Mesenchymal stem cell (in vitro differentiated cells and primary cell): Measurements from ENCODE around the gene ARL17B.
"Not testable (repeated sequence)": the region's sequence is repeated elsewhere in the genome, so short reads cannot be mapped to it uniquely, and the experiment has no call there.

Source experiments
- DNase-seq: peaks from one replicate; pipeline ENCODE4 v3.0.0-alpha.2; 2013
- H2AFZ ChIP-seq: one replicate; pipeline ENCODE4 v1.6.1; 2013; ENCODE audit warnings: low read depth, mild to moderate bottlenecking, control low read depth, inconsistent platforms, low read length, moderate library complexity
- H2AK5ac ChIP-seq: 2 replicates; pipeline ENCODE4 v1.6.1; 2013; ENCODE audit warnings: low read length, moderate library complexity, mild to moderate bottlenecking, inconsistent platforms; ENCODE audit not compliant: severe bottlenecking
- H2BK120ac ChIP-seq: one replicate; pipeline ENCODE4 v1.6.1; 2013; ENCODE audit warnings: low read depth, mild to moderate bottlenecking, inconsistent platforms, low read length, moderate library complexity
- H2BK12ac ChIP-seq, 2 experiments: one replicate each; pipeline ENCODE4 v1.6.1; 2013; ENCODE audit warnings: inconsistent platforms in 2 of 2, low read length in 2 of 2, mild to moderate bottlenecking in 2 of 2, moderate library complexity in 2 of 2, control low read depth in 1 of 2
- H2BK15ac ChIP-seq: one replicate; pipeline ENCODE4 v1.6.1; 2013; ENCODE audit warnings: mild to moderate bottlenecking, low read depth, inconsistent platforms; ENCODE audit not compliant: poor library complexity, severe bottlenecking
- H2BK5ac ChIP-seq: 2 replicates; pipeline ENCODE4 v1.6.1; 2013; ENCODE audit warnings: low read depth, mild to moderate bottlenecking, low read length, control low read depth, inconsistent platforms; ENCODE audit not compliant: poor library complexity, severe bottlenecking
- H3K14ac ChIP-seq, 2 experiments: one replicate each; pipeline ENCODE4 v1.6.1; 2013; ENCODE audit warnings: inconsistent platforms in 2 of 2, low read length in 2 of 2, control low read depth in 1 of 2, mild to moderate bottlenecking in 1 of 2, moderate library complexity in 1 of 2
- H3K18ac ChIP-seq, 2 experiments: one replicate each; pipeline ENCODE4 v1.6.1; 2013; ENCODE audit warnings: inconsistent platforms in 2 of 2, low read length in 2 of 2, control low read depth in 1 of 2, low read depth in 1 of 2, mild to moderate bottlenecking in 1 of 2
- H3K23ac ChIP-seq, 2 experiments: one replicate each; pipeline ENCODE4 v1.6.1; 2013; ENCODE audit warnings: inconsistent platforms in 2 of 2, low read length in 2 of 2, mild to moderate bottlenecking in 2 of 2, moderate library complexity in 2 of 2, control low read depth in 1 of 2
- H3K27ac ChIP-seq: 2 replicates; pipeline ENCODE4 v1.5.1; 2013; ENCODE audit warnings: mild to moderate bottlenecking, moderate library complexity, low read length, control low read depth, inconsistent platforms; ENCODE audit not compliant: poor library complexity, severe bottlenecking
- H3K27me3 ChIP-seq, 2 experiments: 2 replicates each; pipeline versions ENCODE4 v1.6.1 to v1.7.0; 2013; ENCODE audit warnings: low read length in 2 of 2, mild to moderate bottlenecking in 2 of 2, moderate library complexity in 2 of 2, control low read depth in 1 of 2, inconsistent platforms in 1 of 2; ENCODE audit not compliant: control insufficient read depth in 1 of 2, insufficient read depth in 1 of 2
- H3K36me3 ChIP-seq, 2 experiments: 2 replicates each; pipeline versions ENCODE4 v1.6.1 to v1.7.0; 2013; ENCODE audit warnings: low read length in 2 of 2, control low read depth in 1 of 2, inconsistent platforms in 1 of 2, low read depth in 1 of 2, mild to moderate bottlenecking in 1 of 2; ENCODE audit not compliant: insufficient read depth in 2 of 2, control insufficient read depth in 1 of 2
- H3K4ac ChIP-seq, 2 experiments: one replicate each; pipeline ENCODE4 v1.6.1; 2013; ENCODE audit warnings: inconsistent platforms in 2 of 2, low read length in 2 of 2, mild to moderate bottlenecking in 2 of 2, moderate library complexity in 2 of 2, control low read depth in 1 of 2, low read depth in 1 of 2
- H3K4me1 ChIP-seq: 2 replicates; pipeline ENCODE4 v1.6.1; 2013; ENCODE audit warnings: low read depth, low read length, control low read depth; ENCODE audit not compliant: control insufficient read depth, insufficient read depth
- H3K4me2 ChIP-seq: 2 replicates; pipeline ENCODE4 v1.6.1; 2013; ENCODE audit warnings: low read length, mild to moderate bottlenecking, inconsistent platforms; ENCODE audit not compliant: poor library complexity, severe bottlenecking
- H3K4me3 ChIP-seq, 2 experiments: 2 replicates each; pipeline versions ENCODE4 v1.5.1 to v1.7.0; 2013; ENCODE audit warnings: low read length in 2 of 2, mild to moderate bottlenecking in 2 of 2, control low read depth in 1 of 2, low read depth in 1 of 2; ENCODE audit not compliant: insufficient read depth in 1 of 2
- H3K79me1 ChIP-seq: replicated peaks from 2 replicates; pipeline ENCODE4 v1.6.1; 2013; ENCODE audit warnings: mild to moderate bottlenecking, control low read depth, low read length, inconsistent platforms; ENCODE audit not compliant: poor library complexity, severe bottlenecking
- H3K9ac ChIP-seq: 2 replicates; pipeline ENCODE4 v1.7.0; 2013; ENCODE audit warnings: mild to moderate bottlenecking, low read length, moderate library complexity
- H3K9me3 ChIP-seq: 2 replicates; pipeline ENCODE4 v1.7.0; 2013; ENCODE audit warnings: mild to moderate bottlenecking, low read length; ENCODE audit not compliant: control insufficient read depth
- H4K8ac ChIP-seq: one replicate; pipeline ENCODE4 v1.6.1; 2013; ENCODE audit warnings: inconsistent platforms, mild to moderate bottlenecking, low read length, moderate library complexity
- H4K91ac ChIP-seq: one replicate; pipeline ENCODE4 v1.6.1; 2013; ENCODE audit warnings: mild to moderate bottlenecking, low read length, inconsistent platforms
- WGBS: methylation state at CpG from one replicate; pipeline ENCODE4 v1.1.7; 2013; ENCODE audit warnings: mixed read lengths; 5-methylcytosine and 5-hydroxymethylcytosine counted together

The ARL17B gene

DNA sequence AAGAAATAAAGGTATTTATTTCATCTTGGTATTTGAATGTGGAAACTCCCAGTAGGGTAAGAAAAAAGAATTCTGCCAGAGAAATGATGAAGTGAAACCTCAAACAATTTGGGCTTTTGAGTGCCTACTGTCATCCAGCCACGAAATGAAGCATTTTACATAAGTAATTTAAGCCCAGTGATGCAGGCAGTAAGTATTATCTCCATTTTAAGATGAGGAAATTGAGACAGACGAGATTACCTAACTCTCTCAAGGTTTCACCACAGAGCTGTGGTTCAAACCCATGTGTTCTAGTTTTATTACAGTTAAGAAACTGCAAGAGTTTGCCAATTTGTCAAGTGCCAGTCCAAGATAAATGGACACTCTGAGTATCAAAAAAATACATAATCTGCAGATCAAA is 13.2 kb downstream of the ARL17B start:
- H2AFZ ChIP-seq, H2BK15ac ChIP-seq, H3K4me3 ChIP-seq, H3K79me1 ChIP-seq, H3K14ac ChIP-seq, H3K18ac ChIP-seq, H3K4me1 ChIP-seq, H3K4ac ChIP-seq, H2BK12ac ChIP-seq, H3K36me3 ChIP-seq, H3K23ac ChIP-seq, H3K9ac ChIP-seq, H4K8ac ChIP-seq, H4K91ac ChIP-seq, H3K27me3 ChIP-seq, H3K4me2 ChIP-seq, H2AK5ac ChIP-seq, DNase-seq, H3K9me3 ChIP-seq, H2BK5ac ChIP-seq, H2BK120ac ChIP-seq, H3K27ac ChIP-seq: not testable (repeated sequence)
- WGBS, result no CpG with 5 or more reads among the region's 2 CpGs

DNA sequence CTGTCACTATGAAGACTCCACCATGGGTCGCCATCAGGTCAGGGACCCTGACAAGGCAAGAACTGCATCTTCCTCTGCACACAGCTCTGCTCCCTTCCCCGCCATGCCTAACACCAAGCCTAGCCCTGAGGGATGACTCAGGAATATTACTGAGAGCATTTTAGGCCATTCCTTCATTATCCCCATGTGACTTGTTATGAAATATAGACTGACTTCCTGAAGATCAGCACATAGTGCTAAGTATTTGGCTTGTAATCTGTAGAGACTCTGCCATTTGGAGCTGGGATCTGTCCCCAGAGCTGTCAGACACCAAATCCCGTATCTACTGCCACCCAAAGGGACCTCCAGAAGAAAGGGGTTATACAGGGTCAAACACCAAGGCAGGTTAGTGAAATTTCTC is 19.4 kb downstream of the ARL17B start:
- H2AFZ ChIP-seq, H2BK12ac ChIP-seq: not testable (repeated sequence)
- whole genome bisulfite sequencing, result no CpG with 5 or more reads among the region's 3 CpGs

DNA sequence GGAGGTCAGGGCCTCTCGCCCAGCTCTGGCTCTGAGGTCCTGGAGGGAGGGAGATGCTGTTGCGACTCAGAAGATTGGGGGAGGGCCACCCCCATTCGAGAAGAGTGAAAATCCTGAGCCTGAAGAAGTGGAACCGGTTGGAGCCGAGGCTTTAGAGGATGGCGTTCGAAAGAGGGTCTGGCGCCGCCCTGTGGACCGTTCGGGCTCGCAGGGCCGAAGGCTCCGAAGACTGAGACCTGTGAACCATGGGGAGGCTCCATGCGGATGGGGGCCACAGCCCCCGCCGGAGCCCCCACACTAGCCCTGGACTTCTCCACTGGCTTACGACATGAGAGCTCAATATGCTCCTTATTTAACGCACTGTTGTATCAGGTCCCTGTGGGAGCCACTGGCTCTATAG is 20.3 kb downstream of the ARL17B start:
- DNase-seq, H4K91ac ChIP-seq, H3K27me3 ChIP-seq, H3K36me3 ChIP-seq, H3K4me2 ChIP-seq, H2BK5ac ChIP-seq, H3K23ac ChIP-seq, H3K4me3 ChIP-seq, H3K14ac ChIP-seq, H3K9me3 ChIP-seq, H3K27ac ChIP-seq, H2BK120ac ChIP-seq, H3K4me1 ChIP-seq, H3K18ac ChIP-seq, H3K79me1 ChIP-seq, H2BK12ac ChIP-seq, H3K4ac ChIP-seq, H4K8ac ChIP-seq, H2AFZ ChIP-seq, H3K9ac ChIP-seq, H2BK15ac ChIP-seq, H2AK5ac ChIP-seq: not testable (repeated sequence)
- no CpG with 5 or more reads among the region's 19 CpGs for WGBS

More for the DNA sequence above, 19.4 kb downstream of the ARL17B start:
- not testable (repeated sequence) for H3K4ac ChIP-seq, H2BK5ac ChIP-seq, H3K14ac ChIP-seq, H3K9ac ChIP-seq, H3K79me1 ChIP-seq, H4K91ac ChIP-seq, H4K8ac ChIP-seq, H3K36me3 ChIP-seq, H3K9me3 ChIP-seq, H3K27ac ChIP-seq, H2BK15ac ChIP-seq, H2BK120ac ChIP-seq, H3K18ac ChIP-seq, H3K27me3 ChIP-seq, DNase-seq, H3K4me2 ChIP-seq, H2AK5ac ChIP-seq, H3K4me1 ChIP-seq, H3K23ac ChIP-seq, H3K4me3 ChIP-seq

DNA sequence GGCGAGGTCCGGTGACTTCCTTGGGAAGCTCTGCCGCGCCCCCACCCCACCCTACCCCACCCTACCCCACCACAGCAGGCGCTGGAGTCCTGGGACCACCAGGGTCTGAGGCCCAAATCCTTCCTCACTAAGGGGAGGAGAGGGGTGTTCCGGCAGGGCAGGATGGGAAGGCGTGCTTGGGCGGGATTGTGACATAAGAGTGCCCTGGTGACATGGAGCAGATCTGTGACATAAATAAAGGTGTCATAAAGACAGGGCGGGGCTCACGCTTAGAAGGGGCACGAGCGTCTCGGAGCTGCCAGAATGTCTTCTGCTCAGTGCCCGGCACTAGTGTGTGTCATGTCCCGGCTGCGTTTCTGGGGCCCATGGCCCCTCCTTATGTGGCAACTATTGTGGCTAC is 66.7 kb downstream of the ARL17B start, which contains the start of gene LRRC37A:
Gene LRRC37A (plus strand): TSS at position 301 of the 400 bp plus-strand sequence. CDS start 3 bp downstream, at position 304.
- H2BK15ac ChIP-seq, H2BK5ac ChIP-seq, H3K4ac ChIP-seq, H3K23ac ChIP-seq, H3K27ac ChIP-seq, H3K4me3 ChIP-seq, H3K9ac ChIP-seq, H2AFZ ChIP-seq, H3K27me3 ChIP-seq, H2AK5ac ChIP-seq, H3K36me3 ChIP-seq, H2BK120ac ChIP-seq, H3K14ac ChIP-seq, H4K91ac ChIP-seq, H4K8ac ChIP-seq, H3K79me1 ChIP-seq, H2BK12ac ChIP-seq, DNase-seq, H3K18ac ChIP-seq, H3K4me1 ChIP-seq, H3K4me2 ChIP-seq, H3K9me3 ChIP-seq: not testable (repeated sequence)
- no CpG with 5 or more reads among the region's 16 CpGs for WGBS
